ENCODE results near the gene IFNA21.

DNA sequence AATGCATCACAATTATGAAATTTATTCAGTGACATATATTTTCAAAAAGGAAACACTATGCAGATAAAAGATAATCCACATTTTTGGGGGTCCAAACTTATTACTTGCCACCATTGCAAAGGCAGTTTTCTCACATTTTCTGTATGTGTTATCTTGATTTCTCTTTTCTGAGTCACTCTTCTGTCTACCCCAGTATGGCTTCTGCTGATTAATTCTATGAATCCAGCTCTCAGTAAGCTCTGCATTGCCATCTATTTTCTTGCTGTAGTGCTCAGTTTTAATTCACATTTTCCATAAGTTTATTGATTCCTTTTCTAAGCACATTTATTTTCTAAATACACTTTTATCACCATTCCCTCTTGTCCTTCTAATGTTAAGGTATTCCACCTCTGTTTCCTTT, 38.7 kb upstream of the IFNA21 start:
- TF ChIP-seq, protein P1, sequence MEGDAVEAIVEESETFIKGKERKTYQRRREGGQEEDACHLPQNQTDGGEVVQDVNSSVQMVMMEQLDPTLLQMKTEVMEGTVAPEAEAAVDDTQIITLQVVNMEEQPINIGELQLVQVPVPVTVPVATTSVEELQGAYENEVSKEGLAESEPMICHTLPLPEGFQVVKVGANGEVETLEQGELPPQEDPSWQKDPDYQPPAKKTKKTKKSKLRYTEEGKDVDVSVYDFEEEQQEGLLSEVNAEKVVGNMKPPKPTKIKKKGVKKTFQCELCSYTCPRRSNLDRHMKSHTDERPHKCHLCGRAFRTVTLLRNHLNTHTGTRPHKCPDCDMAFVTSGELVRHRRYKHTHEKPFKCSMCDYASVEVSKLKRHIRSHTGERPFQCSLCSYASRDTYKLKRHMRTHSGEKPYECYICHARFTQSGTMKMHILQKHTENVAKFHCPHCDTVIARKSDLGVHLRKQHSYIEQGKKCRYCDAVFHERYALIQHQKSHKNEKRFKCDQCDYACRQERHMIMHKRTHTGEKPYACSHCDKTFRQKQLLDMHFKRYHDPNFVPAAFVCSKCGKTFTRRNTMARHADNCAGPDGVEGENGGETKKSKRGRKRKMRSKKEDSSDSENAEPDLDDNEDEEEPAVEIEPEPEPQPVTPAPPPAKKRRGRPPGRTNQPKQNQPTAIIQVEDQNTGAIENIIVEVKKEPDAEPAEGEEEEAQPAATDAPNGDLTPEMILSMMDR (IDR thresholded peaks at IDR 0.05): no peak
- TF ChIP-seq POLR2A (IDR thresholded peaks at IDR 0.05): no peak

Data from sigmoid colon (tissue), 3 donors.